Fibroblast of skin of abdomen (primary cell): ENCODE data around the gene TMEM144. TPM values are rescaled to one million over a fixed set of nuclear protein-coding genes. Genes with fewer than 3 reads are reported as not detected.
A peak's percentile ranks its signal among the peaks of the same experiment; 100 is the strongest.

Experiments used
- DNase-seq: peaks from one replicate; pipeline ENCODE4 v3.0.0-alpha.2; 2013
- polyA plus RNA-seq, 2 experiments: library from polyadenylated mRNA; unstranded; fragments of 120-200 nt; gene quantifications; one replicate each; pipeline ENCODE4 v1.2.1, GENCODE V29; 2013; ENCODE audit not compliant: insufficient read length in 2 of 2

TMEM144 gene
- polyA plus RNA-seq (2013, experiment 1 of 2; ENCODE audit: insufficient read length) = 0.75 TPM
- 0.83 TPM for polyA plus RNA-seq (2013, experiment 2 of 2; ENCODE audit: insufficient read length)

GRCh38 chr4:158209825-158210807 is at the start of gene TMEM144:
Gene TMEM144, plus strand, starts transcription at chr4:158210486. Its CDS starts 2,182 bp downstream, at chr4:158212668.
- peak; percentile 86 for DNase-seq

GRCh38 chr4:158161551-158162354 is 48.5 kb upstream of the TMEM144 start:
- DNase-seq = peak; percentile 75

DNA sequence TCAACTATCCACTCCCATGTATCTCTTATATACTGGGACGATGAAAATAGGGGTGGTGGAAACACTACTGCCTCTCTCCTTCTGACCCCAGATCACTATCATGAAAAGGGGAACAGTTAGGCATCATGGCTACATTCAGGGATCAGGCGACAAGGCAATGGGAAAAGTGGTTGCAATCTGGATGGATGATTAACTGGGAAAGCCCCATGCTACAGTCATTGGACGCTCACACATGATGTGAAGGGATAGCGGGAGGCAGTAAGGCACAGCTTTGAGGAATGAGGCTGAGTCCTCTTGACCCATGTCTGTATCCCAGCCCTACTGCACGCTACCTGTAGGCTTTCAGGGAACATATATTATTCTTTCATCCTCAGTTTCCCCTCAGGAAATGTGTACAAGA is 47.7 kb upstream of the TMEM144 start:
- no peak for DNase-seq

DNA sequence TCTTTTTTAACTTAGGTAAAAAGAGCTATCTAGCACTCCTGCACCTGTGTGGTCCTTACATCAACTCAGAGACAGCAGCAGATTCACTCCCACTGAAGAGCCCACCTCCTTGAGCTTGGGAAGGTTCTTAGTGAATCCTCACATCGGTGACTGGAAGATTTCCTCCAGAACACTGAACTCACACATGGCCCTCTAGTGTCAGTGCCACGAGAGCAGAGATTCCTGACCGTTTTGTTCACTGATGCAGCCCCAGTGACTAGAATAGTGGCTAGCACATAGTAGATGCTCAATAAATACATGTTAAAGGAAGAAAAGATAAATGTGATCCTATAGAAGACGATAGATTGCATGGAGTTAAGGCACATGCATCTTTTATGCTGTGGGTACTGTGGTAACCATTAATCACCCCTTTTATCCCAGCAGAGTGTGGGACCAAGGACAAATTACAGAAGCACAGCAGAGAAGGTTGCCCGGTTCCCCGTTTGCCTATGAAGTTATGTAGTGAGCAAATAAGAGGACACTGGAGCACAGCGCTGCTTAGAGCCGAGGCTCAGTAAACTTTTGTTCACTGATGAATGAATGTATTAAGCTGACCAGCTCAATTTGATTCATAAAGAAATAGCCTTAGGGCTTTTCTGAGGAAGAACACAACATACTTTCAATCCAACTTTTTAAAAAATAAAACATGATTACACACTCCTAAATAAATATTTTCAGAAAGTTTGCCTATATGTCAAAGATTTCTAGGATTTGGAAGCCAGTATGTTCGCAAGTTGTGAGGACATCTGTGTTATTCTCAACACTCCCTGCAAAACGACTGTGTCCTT is 46.1 kb upstream of the TMEM144 start:
- DNase-seq = no peak

GRCh38 chr4:158164768-158165213 is 45.5 kb upstream of the TMEM144 start:
- no peak for DNase-seq

DNA sequence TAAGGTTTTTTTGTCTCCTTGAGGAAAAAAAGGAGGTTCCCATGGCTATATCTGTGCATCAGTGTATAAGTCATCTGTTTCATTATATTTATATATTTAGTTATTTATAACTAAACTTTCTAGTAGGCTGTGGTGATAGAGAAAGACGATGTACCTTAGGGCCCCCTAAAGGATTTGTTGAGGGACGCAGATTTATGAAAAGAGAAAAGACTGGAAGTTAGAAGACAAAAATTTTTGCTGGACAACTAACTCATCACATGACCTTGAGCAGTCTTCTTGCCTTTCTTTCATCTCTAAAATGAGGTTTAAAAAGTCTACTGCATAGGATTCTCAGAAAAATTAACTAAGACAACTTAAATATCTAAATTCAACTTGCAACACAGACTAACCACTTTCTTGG is 43.6 kb upstream of the TMEM144 start:
- DNase-seq = no peak

- no peak for DNase-seq
These were observed 41.7 kb upstream of the TMEM144 start for GRCh38 chr4:158168606-158169005.

GRCh38 chr4:158169506-158169905 is 40.8 kb upstream of the TMEM144 start:
- DNase-seq = no peak

- DNase-seq = peak; percentile 55
These were observed 40.2 kb upstream of the TMEM144 start for GRCh38 chr4:158169931-158170690.

- peak; percentile 27 for DNase-seq
These were observed 39.4 kb upstream of the TMEM144 start for GRCh38 chr4:158170691-158171561.

GRCh38 chr4:158172261-158173258 is 37.7 kb upstream of the TMEM144 start, which contains the start of gene GASK1B:
Gene GASK1B, minus strand, starts transcription at chr4:158173025. Its CDS starts 1,650 bp downstream, at chr4:158171375.
- peak; percentile 64 for DNase-seq

DNA sequence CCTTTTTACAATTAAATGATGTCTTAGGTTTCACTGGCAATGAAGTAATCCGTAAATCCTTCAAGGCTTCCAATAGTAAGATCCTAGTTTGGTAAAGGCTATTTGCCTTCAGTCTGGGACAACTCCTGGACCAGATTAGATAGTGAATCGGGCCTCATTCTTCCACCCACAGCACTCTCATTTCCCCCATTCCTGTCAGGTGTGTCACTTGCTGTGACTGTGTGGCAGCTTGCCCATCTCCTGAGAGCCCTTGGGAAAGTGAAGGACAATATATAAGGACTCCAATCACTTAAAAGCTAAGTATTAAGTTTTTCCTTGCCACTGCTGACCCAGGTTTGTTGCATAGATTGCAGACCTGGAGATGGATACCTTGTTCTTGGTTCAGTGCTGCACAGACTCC is 34.2 kb upstream of the TMEM144 start:
- peak; percentile 45 for DNase-seq

- no peak for DNase-seq
These were observed 33.5 kb upstream of the TMEM144 start for GRCh38 chr4:158176776-158177175.

- DNase-seq = no peak
These were observed 30.8 kb upstream of the TMEM144 start for GRCh38 chr4:158179465-158179864.

DNA sequence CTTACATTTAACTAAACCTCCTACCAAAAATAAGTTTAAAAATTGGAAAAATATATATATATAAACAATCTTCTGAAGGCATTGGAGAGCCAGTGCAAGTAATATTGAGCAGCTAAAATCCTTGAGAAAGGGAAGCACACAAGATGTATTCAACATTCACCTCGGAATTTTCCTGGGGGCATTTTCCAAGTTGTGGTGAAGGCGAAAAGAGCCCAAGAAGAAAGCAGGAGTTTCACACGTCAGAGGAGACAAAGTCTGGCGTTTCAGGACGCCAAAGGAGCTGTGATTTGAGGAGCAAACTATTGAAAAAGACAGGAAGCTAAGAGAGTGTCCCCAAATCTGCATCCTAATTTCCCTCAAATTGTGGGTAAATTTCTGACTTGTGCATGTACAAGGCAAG is 28.4 kb upstream of the TMEM144 start:
- no peak for DNase-seq

- no peak for DNase-seq
These were observed 27.6 kb upstream of the TMEM144 start for GRCh38 chr4:158182736-158183135.

DNA sequence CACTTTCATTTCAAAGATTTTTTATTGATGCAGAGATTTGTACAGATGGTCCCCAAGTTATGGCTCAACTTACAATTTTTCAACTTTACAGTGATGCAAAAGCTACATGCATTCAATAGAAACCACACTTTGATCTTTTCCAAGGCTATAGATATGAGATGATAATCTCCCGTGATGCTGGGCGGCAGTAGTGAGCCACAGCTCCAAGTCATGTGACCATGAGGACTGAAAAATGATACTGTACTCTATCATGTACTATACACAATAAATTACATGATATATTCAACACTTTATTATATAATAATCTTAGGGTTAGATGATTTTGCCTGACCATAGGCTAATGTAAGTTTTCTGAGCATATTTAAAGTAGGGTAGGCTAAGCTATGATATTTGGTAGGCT is 23.5 kb upstream of the TMEM144 start:
- no peak for DNase-seq

- DNase-seq = no peak
These were observed 20.9 kb upstream of the TMEM144 start for GRCh38 chr4:158189422-158189821.

GRCh38 chr4:158190718-158191117 is 19.6 kb upstream of the TMEM144 start:
- no peak for DNase-seq
